Hematopoietic multipotent progenitor cell treated with erythropoietin and hydrocortisone succinate and interleukin-3 and kit ligand, for 6 days (in vitro differentiated cells): ENCODE data around the gene TSPAN10.

ENCODE experiments used
- DNase-seq: peaks from one replicate; pipeline ENCODE4 v3.0.0-alpha.2; 2015

The TSPAN10 gene

DNA sequence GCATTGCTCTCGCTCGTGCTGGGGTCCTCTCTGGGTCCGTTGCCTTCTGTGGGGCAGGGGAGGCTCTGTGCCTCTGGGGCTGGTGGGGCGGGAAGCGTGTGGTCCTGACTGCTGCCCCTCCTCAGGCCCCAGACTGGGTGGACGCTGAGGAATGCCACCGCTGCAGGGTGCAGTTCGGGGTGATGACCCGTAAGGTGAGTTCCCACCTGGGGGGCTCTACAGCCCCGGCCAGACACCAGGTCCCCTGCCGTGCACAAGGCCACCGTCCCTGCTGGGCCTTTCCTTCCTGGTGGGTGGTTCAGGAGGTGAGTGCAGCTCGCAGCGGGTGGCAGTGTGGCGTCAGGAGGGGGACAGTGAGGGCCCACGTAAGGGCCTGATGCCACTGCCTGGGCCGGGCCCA is 53.6 kb downstream of the TSPAN10 start:
- no peak for DNase-seq

DNA sequence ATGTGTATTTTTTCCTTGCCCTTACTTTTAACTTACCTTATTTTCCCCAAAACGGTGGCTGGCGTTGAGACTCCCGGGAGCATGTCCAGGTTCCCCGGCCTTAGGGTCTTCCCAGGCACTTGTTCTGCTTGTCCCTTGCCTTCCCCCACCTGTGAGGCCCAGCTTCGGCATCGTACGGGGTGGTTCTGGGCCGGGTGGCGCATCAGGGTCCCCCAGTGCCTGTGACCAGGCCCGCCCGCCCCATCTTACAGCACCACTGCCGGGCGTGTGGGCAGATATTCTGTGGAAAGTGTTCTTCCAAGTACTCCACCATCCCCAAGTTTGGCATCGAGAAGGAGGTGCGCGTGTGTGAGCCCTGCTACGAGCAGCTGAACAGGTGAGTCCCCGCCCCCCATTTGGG is 54.2 kb downstream of the TSPAN10 start:
- no peak for DNase-seq

DNA sequence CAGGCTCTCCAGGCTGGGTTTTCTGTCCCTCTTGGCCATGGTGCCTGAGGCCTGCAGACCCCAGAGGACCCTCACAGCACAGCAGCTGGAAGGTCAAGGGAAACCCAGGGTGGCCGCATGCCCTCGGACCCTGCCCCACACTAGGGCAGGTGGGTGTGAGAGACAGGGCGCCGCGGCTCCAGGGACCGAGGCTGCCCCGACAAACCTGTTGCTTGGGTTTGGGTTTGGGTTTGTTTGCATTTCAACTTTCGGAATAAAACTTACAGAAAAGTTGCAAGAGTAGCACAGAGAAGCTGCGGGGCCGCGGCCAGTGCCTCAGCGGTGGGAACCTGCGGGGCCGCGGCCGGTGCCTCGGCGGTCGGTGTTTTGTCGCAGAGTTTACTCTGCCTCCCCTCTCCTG is 54.6 kb downstream of the TSPAN10 start:
- DNase-seq: no peak

DNA sequence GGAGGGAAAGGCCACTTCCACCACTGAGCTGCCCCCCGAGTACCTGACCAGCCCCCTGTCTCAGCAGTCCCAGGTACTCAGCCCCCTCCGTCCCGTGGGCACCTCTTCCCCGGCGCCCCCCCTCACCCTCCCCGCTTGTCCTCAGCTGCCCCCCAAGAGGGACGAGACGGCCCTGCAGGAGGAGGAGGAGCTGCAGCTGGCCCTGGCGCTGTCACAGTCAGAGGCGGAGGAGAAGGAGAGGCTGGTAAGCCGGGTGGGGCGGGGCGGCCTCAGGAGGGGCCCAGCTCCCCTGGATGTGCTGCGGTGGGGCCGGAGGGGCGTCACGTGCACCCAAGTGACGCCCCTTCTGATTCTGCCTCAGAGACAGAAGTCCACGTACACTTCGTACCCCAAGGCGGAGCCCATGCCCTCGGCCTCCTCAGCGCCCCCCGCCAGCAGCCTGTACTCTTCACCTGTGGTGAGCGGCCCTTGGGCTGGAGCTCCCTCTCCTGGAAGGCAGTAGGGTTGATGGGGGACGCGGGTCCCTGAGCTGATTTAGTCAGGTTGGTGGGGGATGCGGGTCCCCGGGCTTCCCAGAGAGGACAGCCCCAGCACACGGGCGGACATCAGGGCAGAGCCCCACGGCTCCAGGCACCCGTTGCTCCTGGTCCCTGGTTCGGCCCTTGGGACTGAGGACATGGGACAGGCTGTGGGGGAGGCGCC is 56.7 kb downstream of the TSPAN10 start:
- DNase-seq: no peak

DNA sequence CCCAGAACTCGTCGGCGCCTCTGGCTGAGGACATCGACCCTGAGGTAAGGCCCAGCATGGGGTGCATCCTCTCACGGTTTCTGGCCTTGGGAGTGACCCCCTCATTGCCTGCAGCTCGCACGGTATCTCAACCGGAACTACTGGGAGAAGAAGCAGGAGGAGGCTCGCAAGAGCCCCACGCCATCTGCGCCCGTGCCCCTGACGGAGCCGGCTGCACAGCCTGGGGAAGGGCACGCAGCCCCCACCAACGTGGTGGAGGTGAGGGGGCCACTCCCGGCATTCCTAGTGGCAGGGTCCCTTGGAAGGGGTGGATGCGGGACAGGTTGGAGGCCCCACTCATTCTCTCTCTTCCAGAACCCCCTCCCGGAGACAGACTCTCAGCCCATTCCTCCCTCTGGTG is 57.8 kb downstream of the TSPAN10 start:
- no peak for DNase-seq

DNA sequence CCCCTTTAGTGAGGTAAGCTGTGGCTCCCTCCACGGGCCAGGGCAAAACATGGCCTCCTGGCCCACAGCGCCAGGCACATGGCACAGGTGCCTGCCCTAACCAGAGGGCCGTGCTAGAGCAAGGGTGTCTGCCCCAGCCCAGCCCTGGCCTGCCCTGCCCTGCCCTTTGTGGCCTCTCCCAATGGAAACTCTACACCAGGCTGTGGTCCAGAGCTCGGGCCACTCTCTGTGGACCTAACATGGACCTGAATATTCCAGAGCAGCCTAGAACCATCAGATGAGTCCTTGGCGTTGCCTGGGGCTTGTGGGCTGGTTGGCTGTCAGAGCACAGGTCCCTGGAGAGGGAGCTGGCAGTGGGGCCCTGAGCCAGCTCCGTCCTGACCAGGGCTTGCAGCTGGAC is 58.2 kb downstream of the TSPAN10 start:
- DNase-seq: no peak

DNA sequence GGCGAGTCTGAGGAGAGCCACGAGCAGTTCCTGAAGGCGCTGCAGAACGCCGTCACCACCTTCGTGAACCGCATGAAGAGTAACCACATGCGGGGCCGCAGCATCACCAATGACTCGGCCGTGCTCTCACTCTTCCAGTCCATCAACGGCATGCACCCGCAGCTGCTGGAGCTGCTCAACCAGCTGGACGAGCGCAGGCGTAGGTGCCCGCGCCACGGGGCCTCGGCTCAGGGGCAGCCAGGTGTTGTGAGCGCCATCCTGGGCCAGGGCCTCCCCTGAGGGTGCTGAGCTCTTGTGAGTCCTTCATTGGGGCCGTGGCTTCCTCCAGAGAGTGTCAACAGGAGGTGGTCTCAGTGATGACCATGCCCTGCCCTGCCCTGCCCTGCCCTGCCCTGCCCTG is 58.8 kb downstream of the TSPAN10 start:
- DNase-seq: no peak

DNA sequence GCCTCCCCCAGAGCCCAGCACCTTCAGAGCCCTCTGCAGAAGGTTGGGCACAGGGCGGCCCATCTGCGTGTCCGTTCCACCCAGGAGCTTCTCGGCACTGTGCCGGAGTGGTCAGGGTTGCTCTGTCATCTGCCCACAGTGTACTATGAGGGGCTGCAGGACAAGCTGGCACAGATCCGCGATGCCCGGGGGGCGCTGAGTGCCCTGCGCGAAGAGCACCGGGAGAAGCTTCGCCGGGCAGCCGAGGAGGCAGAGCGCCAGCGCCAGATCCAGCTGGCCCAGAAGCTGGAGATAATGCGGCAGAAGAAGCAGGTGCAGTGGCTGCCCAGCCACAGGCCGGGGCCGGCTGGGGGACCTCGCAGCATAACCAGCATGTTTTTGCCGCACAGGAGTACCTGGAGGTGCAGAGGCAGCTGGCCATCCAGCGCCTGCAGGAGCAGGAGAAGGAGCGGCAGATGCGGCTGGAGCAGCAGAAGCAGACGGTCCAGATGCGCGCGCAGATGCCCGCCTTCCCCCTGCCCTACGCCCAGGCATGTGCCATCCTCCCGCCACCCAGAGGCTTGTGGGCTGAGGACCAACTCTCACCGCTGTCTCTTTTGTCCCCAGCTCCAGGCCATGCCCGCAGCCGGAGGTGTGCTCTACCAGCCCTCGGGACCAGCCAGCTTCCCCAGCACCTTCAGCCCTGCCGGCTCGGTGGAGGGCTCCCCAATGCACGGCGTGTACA is 59.4 kb downstream of the TSPAN10 start:
- DNase-seq: no peak

DNA sequence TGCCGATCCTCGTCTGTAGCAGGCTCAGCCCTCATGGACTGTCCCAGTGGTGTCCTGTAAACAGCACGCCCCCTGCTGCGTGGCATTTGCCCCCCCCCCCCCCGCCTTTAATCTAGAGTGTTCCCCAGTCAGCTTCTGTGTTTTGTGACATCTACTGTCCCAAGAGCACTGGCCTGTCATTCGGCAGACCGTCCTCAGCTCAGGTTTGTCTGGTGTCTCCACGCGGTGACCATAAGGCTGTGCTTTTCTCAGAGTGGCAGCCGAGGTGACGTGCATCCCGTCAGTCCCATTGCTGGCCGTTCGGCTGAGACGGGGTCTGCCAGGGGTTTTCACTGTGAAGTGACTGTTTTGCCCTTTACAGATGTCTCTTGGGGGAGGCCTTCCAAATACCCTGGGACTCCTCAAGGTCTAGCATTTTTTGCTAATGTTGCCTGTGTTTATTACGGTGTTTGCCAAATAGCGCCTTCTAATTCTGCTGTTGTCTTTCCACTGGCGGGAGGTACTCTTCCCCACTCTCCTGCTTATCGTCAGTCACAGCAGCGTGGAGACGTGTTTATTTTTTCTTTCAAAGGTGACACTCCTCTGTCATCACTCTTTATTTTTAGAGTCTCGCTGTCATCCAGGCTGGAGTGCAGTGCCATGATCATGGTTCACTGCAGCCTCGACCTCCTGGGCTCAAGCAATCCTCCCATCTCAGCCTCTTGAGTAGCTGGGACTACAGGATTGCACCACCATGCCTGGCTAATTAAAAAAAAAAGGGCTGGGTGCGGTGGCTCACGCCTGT is 60.5 kb downstream of the TSPAN10 start:
- no peak for DNase-seq
